Immature natural killer cell (primary cell): ENCODE measurements around the gene SEC31A. TPM values are rescaled to one million over a fixed set of nuclear protein-coding genes. Genes with fewer than 3 reads are reported as not detected.
"Not testable (repeated sequence)": the region's sequence is repeated elsewhere in the genome, so short reads cannot be mapped to it uniquely, and the experiment has no call there.

Experiments
- DNase-seq, 3 donors: peaks; one replicate each; pipeline ENCODE4 v3.0.0; 2022; ENCODE audit warnings: mixed read lengths in 1 of 3
- H3K27ac Mint-ChIP-seq, 6 donors: one replicate each; pipeline ENCODE4 v1.8.0; 2020; ENCODE audit warnings: mixed read lengths in 6 of 6, mild to moderate bottlenecking in 5 of 6, inconsistent platforms in 4 of 6, moderate library complexity in 3 of 6
- H3K27me3 Mint-ChIP-seq, 3 donors: one replicate each; pipeline ENCODE4 v1.8.0; 2020 to 2021; ENCODE audit warnings: low read depth in 3 of 3, mild to moderate bottlenecking in 3 of 3, mixed read lengths in 3 of 3, moderate library complexity in 3 of 3, inconsistent platforms in 1 of 3
- H3K36me3 Mint-ChIP-seq, 3 donors: one replicate each; pipeline ENCODE4 v1.8.0; 2020; ENCODE audit warnings: mixed read lengths in 3 of 3, inconsistent platforms in 2 of 3, mild to moderate bottlenecking in 2 of 3
- H3K4me1 Mint-ChIP-seq, 2 donors: one replicate each; pipeline ENCODE4 v1.8.0; 2020; ENCODE audit warnings: inconsistent platforms in 2 of 2, mild to moderate bottlenecking in 2 of 2, mixed read lengths in 2 of 2, moderate library complexity in 1 of 2
- H3K4me3 Mint-ChIP-seq, 5 donors: one replicate each; pipeline ENCODE4 v1.8.0; 2020; ENCODE audit warnings: mild to moderate bottlenecking in 5 of 5, mixed read lengths in 5 of 5, inconsistent platforms in 3 of 5, moderate library complexity in 3 of 5
- H3K9me3 Mint-ChIP-seq, 6 donors: one replicate each; pipeline ENCODE4 v1.8.0; 2020; ENCODE audit warnings: mild to moderate bottlenecking in 6 of 6, mixed read lengths in 6 of 6, inconsistent platforms in 4 of 6, moderate library complexity in 3 of 6
- polyA plus RNA-seq, 3 donors: library from polyadenylated mRNA; unstranded; fragments of 300-500 nt; fragmentation: Illumina TruSeq; gene quantifications; one replicate each; pipeline ENCODE4 v1.2.3, GENCODE V29; 2021

Gene SEC31A
- polyA plus RNA-seq, 3 donors from 2014 or later, result 109 to 150 (median 147) TPM

DNA sequence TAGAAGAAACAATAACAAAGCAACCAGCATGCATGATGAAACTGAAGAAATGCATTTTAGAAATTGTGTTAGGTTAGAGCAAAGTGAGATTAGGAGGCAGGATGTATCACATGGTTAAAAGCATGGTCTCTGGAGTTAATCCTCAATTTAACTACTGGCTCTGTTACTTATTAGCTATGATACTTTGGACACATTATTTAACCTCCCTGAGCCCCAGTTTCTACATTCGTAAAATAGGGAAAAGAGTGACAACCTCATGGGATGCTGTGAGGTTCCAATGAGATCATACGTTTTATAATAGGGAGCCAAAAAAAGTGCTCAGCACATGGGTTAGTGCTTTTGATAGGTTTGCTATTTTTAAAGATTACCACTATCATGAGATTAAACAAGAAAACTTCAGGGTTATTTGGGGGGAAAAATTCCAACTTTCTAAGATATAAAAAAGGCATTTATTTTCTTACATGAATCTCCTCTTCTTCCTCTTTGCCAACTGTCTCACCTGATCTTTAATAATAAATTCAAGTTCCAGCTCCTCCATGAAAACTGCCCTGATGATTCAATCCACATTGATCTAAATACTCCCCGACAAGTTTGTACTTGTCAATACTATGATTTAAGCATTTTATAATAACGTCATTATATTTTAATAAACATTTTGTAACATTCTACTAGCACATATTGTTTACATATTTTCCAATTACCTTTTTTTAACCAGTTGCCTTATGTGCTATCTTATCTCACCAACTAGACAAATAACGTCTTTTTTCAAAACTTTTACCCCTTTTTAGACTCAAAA, 4.6 kb downstream of the SEC31A start:
- H3K27ac Mint-ChIP-seq, result no peak overlapping the region

DNA sequence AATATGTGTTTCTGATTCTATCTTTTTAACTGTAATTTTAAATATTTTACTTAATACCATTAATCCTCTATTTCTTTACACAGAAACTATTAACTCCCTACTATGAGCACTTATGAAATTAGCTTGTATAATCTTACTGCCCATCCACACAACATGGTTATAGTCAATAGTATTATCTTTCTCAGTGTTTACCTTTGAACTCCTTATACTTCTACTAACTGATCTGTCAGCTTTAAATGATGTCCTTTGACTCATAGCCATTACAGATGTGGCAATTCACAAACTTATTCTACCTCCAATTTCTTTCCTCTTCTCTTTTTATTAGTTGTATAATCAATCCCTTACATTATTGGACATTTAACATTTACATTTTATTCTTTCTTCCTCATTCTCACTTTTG, 5.5 kb downstream of the SEC31A start:
- H3K4me1 Mint-ChIP-seq, result peaks cover 43 to 84% of the 10 kb centered on the region in 2 donors

More for the DNA sequence above, 4.6 kb downstream of the SEC31A start:
- no peak for DNase-seq
- peaks cover 11 to 16% (median 15%) of the 10 kb centered on the region in 3 donors for H3K27me3 Mint-ChIP-seq
- peaks cover 48 to 80% of the 10 kb centered on the region in 2 donors for H3K4me1 Mint-ChIP-seq
- no peak overlapping the region for H3K4me3 Mint-ChIP-seq
- no peaks in the 10 kb centered on the region for H3K36me3 Mint-ChIP-seq
- H3K9me3 Mint-ChIP-seq, result no peaks in the 10 kb centered on the region

DNA sequence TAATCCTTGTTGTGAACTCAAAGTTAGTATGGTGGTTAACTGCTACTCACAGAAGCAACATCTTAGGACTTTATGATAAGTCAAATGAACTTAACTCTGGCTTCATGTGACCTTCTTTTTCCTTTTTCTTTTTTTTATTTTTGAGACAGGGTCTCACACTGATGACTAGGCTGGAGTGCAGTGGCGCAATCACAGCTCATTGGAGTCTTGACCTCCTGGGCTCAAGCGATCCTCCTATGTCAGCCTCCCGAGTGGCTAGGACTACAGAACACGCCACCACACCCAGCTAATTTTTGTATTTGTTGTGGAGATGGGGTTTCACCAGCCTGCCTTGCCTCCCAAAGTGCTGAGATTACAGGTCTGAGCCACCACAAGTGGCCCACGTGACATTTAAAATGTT, 22.4 kb downstream of the SEC31A start:
- H3K36me3 Mint-ChIP-seq, result peaks cover 31 to 45% (median 34%) of the 10 kb centered on the region in 3 donors
- peaks cover 0 to 2% (median 2%) of the 10 kb centered on the region in 3 donors for H3K27me3 Mint-ChIP-seq
- H3K4me3 Mint-ChIP-seq, result no peak overlapping the region
- H3K27ac Mint-ChIP-seq, result no peak overlapping the region
- peaks cover 10 to 15% of the 10 kb centered on the region in 2 donors for H3K4me1 Mint-ChIP-seq
- H3K9me3 Mint-ChIP-seq, result no peaks in the 10 kb centered on the region
- no peak for DNase-seq

More for the DNA sequence above, 5.5 kb downstream of the SEC31A start:
- peak overlapping the region in 1 of 6 donors; percentile 2 for H3K27ac Mint-ChIP-seq
- no peaks in the 10 kb centered on the region for H3K9me3 Mint-ChIP-seq
- peaks cover 0 to 4% (median 0%) of the 10 kb centered on the region in 3 donors for H3K36me3 Mint-ChIP-seq
- H3K4me3 Mint-ChIP-seq, result no peak overlapping the region
- peaks cover 3 to 7% (median 6%) of the 10 kb centered on the region in 3 donors for H3K27me3 Mint-ChIP-seq
- DNase-seq, result no peak

DNA sequence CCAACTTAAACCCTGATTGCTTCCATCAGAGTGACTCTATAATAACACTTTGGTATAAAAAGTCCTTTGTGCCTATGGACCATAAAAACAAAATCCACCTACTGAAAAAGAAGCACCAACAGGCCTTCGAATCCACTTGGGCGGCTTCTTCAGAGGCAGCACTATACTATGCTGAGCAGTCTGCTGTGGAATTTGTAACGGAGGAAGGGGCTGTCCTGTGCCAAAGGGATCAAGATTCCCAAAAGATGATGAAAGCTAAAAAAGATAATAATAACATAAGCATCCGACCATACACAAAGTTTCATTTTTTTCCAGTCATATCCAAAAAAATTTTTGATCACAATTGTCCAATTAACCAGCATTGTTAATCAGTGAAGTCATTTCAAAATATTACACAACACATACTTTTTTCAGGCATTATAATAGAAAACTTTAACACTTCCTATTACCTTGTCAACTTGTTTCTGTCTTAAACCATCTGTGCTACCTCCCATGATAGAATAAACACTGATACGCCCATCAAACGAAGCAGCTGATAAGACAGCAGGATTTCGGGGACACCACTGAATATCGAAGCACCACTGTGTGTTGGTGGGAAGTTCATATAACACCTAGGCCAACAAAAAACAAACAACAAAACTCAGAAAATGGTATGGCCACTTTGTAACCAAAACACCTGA, 24.1 kb downstream of the SEC31A start:
- no peak for DNase-seq
- Mint-ChIP-seq H3K9me3 (no peaks in the 10 kb centered on the region), H3K4me1 (peaks cover 10 to 15% of the 10 kb centered on the region in 2 donors), H3K4me3 (no peak overlapping the region), H3K36me3 (peaks cover 31 to 50% (median 41%) of the 10 kb centered on the region in 3 donors), H3K27ac (peak overlapping the region in 1 of 6 donors; percentile 55), H3K27me3 (peaks cover 0 to 2% (median 2%) of the 10 kb centered on the region in 3 donors)

DNA sequence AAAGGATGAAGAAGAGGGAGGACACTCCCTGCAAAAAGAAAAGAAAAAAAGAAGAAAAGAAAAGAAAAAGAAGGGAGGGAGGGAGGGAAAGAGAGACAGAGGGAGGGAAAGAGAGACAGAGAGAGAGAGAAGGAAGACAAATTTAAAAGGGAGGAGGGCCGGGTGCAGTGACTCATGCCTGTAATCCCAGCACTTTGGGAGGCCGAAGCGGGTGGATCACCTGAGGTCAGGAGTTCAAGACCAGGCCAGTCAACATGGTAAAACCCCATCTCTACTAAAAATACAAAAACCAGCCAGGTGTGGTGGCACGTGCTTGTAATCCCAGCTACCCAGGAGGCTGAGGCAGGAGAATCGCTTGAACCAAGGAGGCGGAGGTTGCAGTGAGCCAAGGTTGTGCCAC, 24.9 kb downstream of the SEC31A start:
- H3K4me3 Mint-ChIP-seq, DNase-seq, H3K9me3 Mint-ChIP-seq, H3K27me3 Mint-ChIP-seq: not testable (repeated sequence)
- peak overlapping the region in 3 of 6 donors; percentile 45 to 78 (median 61) for H3K27ac Mint-ChIP-seq
- peaks cover 35 to 53% (median 41%) of the 10 kb centered on the region in 3 donors for H3K36me3 Mint-ChIP-seq
- H3K4me1 Mint-ChIP-seq, result peaks cover 10 to 15% of the 10 kb centered on the region in 2 donors

DNA sequence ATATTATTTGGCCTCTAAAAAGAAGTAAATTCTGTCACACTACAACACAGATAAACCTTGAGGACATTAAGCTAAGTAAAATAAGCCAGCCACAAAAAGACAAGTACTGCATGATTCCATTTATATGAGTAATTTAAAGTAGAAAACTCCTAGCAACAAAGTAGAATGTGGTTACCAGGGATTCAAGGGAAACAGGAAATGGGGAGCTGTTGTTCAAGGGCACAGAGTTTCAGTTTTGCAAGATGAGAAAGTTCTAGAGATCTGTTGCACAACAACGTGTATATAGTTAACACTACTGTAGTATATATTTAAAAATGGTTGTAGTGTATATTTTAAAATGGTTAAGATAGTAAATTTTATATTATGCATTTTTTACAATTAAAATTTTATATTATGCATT, 25.4 kb downstream of the SEC31A start:
- H3K36me3 Mint-ChIP-seq, result peaks cover 31 to 48% (median 37%) of the 10 kb centered on the region in 3 donors
- H3K27me3 Mint-ChIP-seq, result no peaks in the 10 kb centered on the region
- peaks cover 10 to 15% of the 10 kb centered on the region in 2 donors for H3K4me1 Mint-ChIP-seq
- no peaks in the 10 kb centered on the region for H3K9me3 Mint-ChIP-seq
- H3K4me3 Mint-ChIP-seq, result peak overlapping the region in 1 of 5 donors; percentile 48
- no peak for DNase-seq
- H3K27ac Mint-ChIP-seq, result peak overlapping the region in 5 of 6 donors; percentile 61 to 90 (median 78)

DNA sequence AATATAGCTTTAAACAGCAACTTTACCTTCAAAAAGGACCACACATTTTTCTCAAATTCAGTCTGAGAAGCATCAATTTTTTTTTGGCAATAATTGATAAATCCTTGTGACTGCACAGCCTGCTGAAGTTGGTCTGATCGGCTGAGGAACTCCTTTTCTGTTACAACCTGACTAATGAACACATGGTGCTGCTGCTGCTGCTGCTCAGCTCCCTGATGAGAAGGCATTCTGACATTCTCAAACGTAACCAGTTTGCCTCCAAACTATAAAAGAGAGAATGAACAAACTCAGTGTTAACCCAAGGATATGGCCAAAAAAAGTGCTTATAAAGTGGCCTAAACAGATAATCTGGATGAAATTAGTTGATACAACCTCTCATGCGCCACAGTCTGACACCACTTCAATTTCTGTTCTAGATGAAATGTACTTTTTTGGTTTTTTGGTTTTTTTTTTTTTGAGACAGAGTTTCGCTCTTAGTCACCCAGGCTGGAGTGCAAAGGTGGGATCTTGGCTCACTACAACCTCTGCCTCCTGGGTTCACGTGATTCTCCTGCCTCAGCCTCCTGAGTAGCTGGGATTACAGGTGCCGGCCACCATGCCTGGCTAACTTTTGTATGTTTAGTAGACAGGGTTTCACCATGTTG, 26.5 kb downstream of the SEC31A start:
- Mint-ChIP-seq H3K36me3 (peaks cover 23 to 40% (median 34%) of the 10 kb centered on the region in 3 donors), H3K4me1 (peaks cover 10 to 15% of the 10 kb centered on the region in 2 donors), H3K27me3 (no peaks in the 10 kb centered on the region), H3K4me3 (no peak overlapping the region), H3K9me3 (no peaks in the 10 kb centered on the region), H3K27ac (peak overlapping the region in 4 of 6 donors; percentile 12 to 82 (median 60))
- DNase-seq, result no peak

DNA sequence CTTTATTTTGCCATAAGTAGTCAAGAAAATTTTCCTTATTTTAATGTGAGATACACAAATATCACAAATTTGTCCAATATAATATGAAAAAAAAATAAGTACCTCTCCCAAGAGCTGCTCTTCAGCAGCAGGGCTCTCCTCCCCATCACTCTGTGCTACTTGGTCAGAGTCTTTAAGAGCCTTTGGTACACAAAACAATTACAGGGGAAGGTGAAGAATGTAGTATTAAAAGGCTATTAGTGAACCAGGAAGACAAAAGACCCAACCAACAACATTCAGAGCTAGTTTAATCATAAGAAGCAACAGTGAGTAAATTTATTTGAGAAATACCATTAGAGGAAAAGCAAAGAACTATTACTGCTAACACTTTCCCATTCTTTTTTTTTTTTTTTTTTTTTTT, 29.4 kb downstream of the SEC31A start:
- peaks cover 21 to 34% (median 23%) of the 10 kb centered on the region in 3 donors for H3K36me3 Mint-ChIP-seq
- no peaks in the 10 kb centered on the region for H3K27me3 Mint-ChIP-seq
- H3K27ac Mint-ChIP-seq, result peak overlapping the region in 3 of 6 donors; percentile 15 to 69 (median 52)
- no peak overlapping the region for H3K4me3 Mint-ChIP-seq
- H3K9me3 Mint-ChIP-seq, result no peaks in the 10 kb centered on the region
- no peak for DNase-seq
- H3K4me1 Mint-ChIP-seq, result peaks cover 10 to 15% of the 10 kb centered on the region in 2 donors

DNA sequence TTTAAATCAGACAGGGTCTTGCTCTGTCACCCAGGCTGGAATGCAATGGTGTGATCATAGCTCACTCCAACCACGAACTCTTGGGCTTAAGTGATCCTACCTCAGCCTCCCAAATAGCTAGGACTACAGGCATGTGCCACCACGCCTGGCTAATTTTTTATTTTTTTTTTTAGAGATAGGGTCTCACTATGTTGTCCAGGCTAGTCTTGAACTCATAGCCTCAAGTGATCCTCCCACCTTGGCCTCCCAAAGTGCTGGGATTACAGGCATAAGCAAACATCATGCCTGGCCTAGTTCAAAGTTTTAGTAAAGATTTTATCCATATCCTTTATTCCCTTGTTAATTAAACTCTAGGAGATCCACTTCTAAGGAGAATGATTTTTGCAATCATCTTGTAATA, 30.5 kb downstream of the SEC31A start:
- H3K36me3 Mint-ChIP-seq, result peaks cover 23 to 34% (median 24%) of the 10 kb centered on the region in 3 donors
- not testable (repeated sequence) for H3K4me3 Mint-ChIP-seq, H3K27ac Mint-ChIP-seq, DNase-seq, H3K4me1 Mint-ChIP-seq, H3K9me3 Mint-ChIP-seq, H3K27me3 Mint-ChIP-seq

DNA sequence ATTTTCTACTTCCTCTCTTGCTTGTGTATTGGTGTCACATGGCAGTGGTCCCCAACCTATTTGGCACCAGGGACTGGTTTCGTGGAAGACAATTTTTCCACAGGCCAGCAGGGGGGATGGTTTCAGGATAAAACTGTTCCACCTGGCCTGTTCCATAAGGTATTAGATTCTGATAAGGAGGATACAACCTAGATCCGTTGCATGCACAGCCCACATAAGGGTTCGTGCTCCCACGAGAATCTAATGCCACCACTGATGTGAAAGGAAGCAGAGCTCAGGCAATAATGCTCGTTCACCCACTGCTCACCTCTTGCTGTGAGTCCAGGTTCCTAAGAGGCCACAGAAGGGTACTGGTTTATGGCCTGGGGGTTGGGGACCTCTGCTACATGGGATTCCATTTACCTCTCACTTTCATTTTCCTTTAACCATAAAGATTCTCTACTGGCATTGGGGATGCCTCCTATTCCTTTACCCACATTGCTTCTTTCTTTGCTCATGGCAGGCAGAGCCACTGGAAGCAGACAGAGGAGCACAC, 38.1 kb downstream of the SEC31A start:
- Mint-ChIP-seq H3K4me1 (no peaks in the 10 kb centered on the region), H3K27ac (peak overlapping the region in 2 of 6 donors; percentile 17 to 46), H3K4me3 (no peak overlapping the region), H3K36me3 (peaks cover 36 to 52% (median 44%) of the 10 kb centered on the region in 3 donors), H3K9me3 (no peaks in the 10 kb centered on the region), H3K27me3 (no peaks in the 10 kb centered on the region)
- no peak for DNase-seq

DNA sequence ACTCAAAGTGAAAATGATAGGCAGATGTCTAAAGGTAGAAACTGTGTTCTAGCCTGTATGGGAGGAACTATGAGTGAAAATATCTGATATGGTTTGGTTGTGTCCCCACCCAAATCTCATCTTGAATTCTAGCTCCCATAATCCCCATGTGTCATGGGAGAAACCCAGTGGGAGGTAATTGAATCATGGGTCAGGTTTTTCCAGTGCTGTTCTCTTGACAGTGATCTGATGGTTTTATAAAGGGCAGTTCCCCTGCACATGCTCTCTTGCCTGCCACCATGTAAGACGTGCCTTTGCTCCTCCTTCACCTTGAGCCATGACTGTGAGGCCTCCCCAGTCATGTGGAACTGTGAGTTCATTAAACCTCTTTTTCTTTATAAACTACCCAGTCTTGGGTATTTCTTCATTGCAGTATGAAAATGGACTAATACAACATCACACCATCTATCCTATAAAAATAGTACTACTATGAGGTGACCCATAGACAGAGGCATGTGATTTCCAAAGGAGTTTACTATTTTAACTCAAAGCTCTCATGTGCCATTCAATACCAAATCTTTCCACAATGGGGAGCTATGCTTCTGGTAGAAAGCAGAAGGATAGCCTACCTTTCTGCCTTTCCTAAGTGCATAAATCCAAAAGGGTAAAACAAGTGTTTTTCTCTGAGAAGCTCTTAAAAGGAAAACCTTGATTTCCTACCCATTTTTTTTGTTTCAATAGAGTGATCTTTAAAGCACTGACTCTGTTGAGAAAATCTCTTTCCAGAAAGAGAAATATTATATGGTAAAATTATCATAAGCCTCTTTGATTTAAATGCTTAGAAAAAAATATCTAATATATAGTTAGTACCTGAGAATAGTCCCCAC, 38.8 kb downstream of the SEC31A start:
- Mint-ChIP-seq H3K27me3 (no peaks in the 10 kb centered on the region), H3K27ac (peak overlapping the region in 4 of 6 donors; percentile 1 to 53 (median 26)), H3K9me3 (no peaks in the 10 kb centered on the region), H3K4me3 (no peak overlapping the region), H3K36me3 (peaks cover 36 to 57% (median 52%) of the 10 kb centered on the region in 3 donors), H3K4me1 (no peaks in the 10 kb centered on the region)
- peak; percentile 11 to 26 (median 14) for DNase-seq

DNA sequence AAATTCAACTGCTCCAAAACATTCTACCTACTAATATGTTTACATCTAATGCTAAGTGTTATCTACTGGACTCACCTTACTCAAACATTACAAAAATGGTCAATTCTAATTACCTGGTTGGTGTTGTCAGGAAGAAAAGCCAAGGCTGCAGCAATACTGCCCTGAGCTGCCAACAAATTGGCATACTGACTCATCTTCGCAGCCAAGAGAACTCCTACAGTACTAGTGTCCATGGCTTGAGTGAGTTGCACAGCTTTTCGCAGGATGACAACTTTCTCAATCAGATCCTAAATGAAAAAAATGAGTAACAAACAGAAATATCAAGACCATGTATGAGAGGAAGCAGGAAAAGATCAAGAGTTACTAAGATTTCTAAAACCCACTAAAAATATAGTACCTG, 39.6 kb downstream of the SEC31A start:
- Mint-ChIP-seq H3K9me3 (no peaks in the 10 kb centered on the region), H3K36me3 (peaks cover 38 to 61% (median 55%) of the 10 kb centered on the region in 3 donors)

DNA sequence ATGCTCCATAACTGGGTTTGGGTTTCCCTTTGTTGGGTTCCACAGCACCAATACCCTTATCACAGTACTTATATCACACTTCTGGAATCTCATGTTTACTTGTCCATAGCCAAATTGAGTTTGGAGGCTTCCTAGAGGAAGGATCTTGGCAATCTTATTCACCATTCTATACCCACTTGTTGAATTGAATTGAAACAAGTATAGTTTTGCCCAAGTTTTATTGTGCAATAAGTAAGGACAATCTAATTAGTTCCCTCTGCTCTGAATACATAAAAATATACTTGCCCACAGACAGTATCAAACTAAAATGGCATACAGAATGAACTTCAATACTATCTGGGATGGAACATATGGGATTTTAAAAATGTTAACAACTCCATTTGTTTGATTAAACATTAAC, 40.3 kb downstream of the SEC31A start:
- Mint-ChIP-seq H3K4me1 (peaks cover 0 to under 1% of the 10 kb centered on the region in 2 donors), H3K4me3 (no peak overlapping the region), H3K27ac (no peak overlapping the region), H3K36me3 (peaks cover 40 to 62% (median 53%) of the 10 kb centered on the region in 3 donors), H3K9me3 (no peaks in the 10 kb centered on the region), H3K27me3 (no peaks in the 10 kb centered on the region)
- no peak for DNase-seq

More for the DNA sequence above, 39.6 kb downstream of the SEC31A start:
- no peak for DNase-seq
- Mint-ChIP-seq H3K4me1 (no peaks in the 10 kb centered on the region), H3K4me3 (no peak overlapping the region), H3K27ac (peak overlapping the region in 2 of 6 donors; percentile 1 to 22), H3K27me3 (no peaks in the 10 kb centered on the region)
